ENCODE data around the gene SRGAP3. TPM values are rescaled to one million over a fixed set of nuclear protein-coding genes. Genes with fewer than 3 reads are reported as not detected.

SRGAP3 gene
- total RNA-seq, 4 donors from 2014 or later, result 2.0 to 6.9 (median 4.8) TPM

- WGBS, 2 donors (ENCODE audit: low coverage in 1 of 2), result 5 to 28% methylated on average over 3 to 9 of the region's 15 CpGs
- Histone ChIP-seq H3K4me3 (no peak overlapping the region), H3K36me3 (peaks cover 0 to 7% of the 10 kb centered on the region in 2 donors), H3K4me1 (peaks cover 0 to 10% (median 0%) of the 10 kb centered on the region in 3 donors), H3K27ac (no peak overlapping the region), H3K27me3 (peaks cover 4% of the 10 kb centered on the region), H3K9me3 (no peaks in the 10 kb centered on the region)
- TF ChIP-seq POLR2A (IDR thresholded peaks at IDR 0.05), result no peak
- TF ChIP-seq, protein P1, sequence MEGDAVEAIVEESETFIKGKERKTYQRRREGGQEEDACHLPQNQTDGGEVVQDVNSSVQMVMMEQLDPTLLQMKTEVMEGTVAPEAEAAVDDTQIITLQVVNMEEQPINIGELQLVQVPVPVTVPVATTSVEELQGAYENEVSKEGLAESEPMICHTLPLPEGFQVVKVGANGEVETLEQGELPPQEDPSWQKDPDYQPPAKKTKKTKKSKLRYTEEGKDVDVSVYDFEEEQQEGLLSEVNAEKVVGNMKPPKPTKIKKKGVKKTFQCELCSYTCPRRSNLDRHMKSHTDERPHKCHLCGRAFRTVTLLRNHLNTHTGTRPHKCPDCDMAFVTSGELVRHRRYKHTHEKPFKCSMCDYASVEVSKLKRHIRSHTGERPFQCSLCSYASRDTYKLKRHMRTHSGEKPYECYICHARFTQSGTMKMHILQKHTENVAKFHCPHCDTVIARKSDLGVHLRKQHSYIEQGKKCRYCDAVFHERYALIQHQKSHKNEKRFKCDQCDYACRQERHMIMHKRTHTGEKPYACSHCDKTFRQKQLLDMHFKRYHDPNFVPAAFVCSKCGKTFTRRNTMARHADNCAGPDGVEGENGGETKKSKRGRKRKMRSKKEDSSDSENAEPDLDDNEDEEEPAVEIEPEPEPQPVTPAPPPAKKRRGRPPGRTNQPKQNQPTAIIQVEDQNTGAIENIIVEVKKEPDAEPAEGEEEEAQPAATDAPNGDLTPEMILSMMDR (IDR thresholded peaks at IDR 0.05), result peak in 3 of 4 experiments; percentile 57 to 77 (median 63)
- no peak for TF ChIP-seq EP300 (IDR thresholded peaks at IDR 0.05)
- TF ChIP-seq POLR2AphosphoS5 (IDR thresholded peaks at IDR 0.05), result no peak
- ATAC-seq, result peak; percentile 52
Measured at GRCh38 chr3:8987645-8988383, 261.6 kb downstream of the SRGAP3 start.

- ATAC-seq, result no peak
- H3K4me1 ChIP-seq, result peaks cover 0 to 10% (median 0%) of the 10 kb centered on the region in 3 donors
- H3K36me3 ChIP-seq, result peaks cover 0 to 7% of the 10 kb centered on the region in 2 donors
- H3K9me3 ChIP-seq, result no peaks in the 10 kb centered on the region
- whole genome bisulfite sequencing, 2 donors (ENCODE audit: low coverage in 1 of 2), result 44 to 58% methylated on average over 3 to 4 of the region's 6 CpGs
- H3K4me3 ChIP-seq, result no peak overlapping the region
- peaks cover 4% of the 10 kb centered on the region for H3K27me3 ChIP-seq
- TF ChIP-seq EP300 (IDR thresholded peaks at IDR 0.05) (no peak), POLR2AphosphoS5 (IDR thresholded peaks at IDR 0.05) (no peak), POLR2A (IDR thresholded peaks at IDR 0.05) (no peak)
- TF ChIP-seq, protein P1 (IDR thresholded peaks at IDR 0.05), result no peak
- no peak overlapping the region for H3K27ac ChIP-seq
Measured at GRCh38 chr3:8987226-8987625, 262.2 kb downstream of the SRGAP3 start.

DNA sequence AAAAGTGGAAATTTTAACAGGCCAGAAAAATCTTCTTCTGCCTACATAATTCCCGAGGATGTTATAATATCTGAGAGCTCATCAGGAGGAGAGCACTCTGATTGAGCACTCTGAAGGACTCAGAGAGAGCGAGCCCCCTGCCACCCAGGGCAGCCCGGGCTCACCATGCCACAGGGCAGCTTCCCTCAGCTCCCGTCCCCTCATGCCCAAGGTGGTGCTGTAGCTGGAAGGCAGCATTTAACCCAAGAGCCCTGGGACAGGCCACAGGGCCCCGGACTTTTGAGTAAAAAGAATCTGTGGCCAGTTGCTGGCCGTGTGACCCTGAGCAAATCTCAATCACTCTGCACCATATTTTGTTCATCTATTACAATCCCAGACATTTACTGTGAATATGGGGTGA lies 262.7 kb downstream of the SRGAP3 start:
- Histone ChIP-seq H3K9me3 (no peaks in the 10 kb centered on the region), H3K27ac (no peak overlapping the region), H3K36me3 (peaks cover 0 to 7% of the 10 kb centered on the region in 2 donors), H3K4me1 (peaks cover 0 to 10% (median 0%) of the 10 kb centered on the region in 3 donors), H3K27me3 (peaks cover 4% of the 10 kb centered on the region), H3K4me3 (no peak overlapping the region)
- WGBS, 2 donors (ENCODE audit: low coverage in 1 of 2), result 40 to 87% methylated on average over 1 to 5 of the region's 6 CpGs
- TF ChIP-seq POLR2AphosphoS5 (IDR thresholded peaks at IDR 0.05), result no peak
- TF ChIP-seq, protein P1 (IDR thresholded peaks at IDR 0.05), result no peak
- no peak for TF ChIP-seq EP300 (IDR thresholded peaks at IDR 0.05)
- TF ChIP-seq POLR2A (IDR thresholded peaks at IDR 0.05), result no peak
- no peak for ATAC-seq

GRCh38 chr3:8985876-8986275 lies 263.6 kb downstream of the SRGAP3 start:
- no peaks in the 10 kb centered on the region for H3K9me3 ChIP-seq

More at GRCh38 chr3:8985876-8986275, 263.6 kb downstream of the SRGAP3 start:
- peaks cover 7% of the 10 kb centered on the region for H3K27me3 ChIP-seq
- no peak for ATAC-seq
- 60 to 91% methylated on average over 1 to 7 of the region's 9 CpGs for WGBS, 2 donors (ENCODE audit: low coverage in 1 of 2)
- H3K36me3 ChIP-seq, result peaks cover 0 to 7% of the 10 kb centered on the region in 2 donors
- H3K4me3 ChIP-seq, result no peak overlapping the region
- TF ChIP-seq EP300 (IDR thresholded peaks at IDR 0.05) (no peak), POLR2AphosphoS5 (IDR thresholded peaks at IDR 0.05) (no peak), POLR2A (IDR thresholded peaks at IDR 0.05) (no peak)
- TF ChIP-seq, protein P1 (IDR thresholded peaks at IDR 0.05), result no peak
- no peak overlapping the region for H3K27ac ChIP-seq
- peaks cover 0 to 10% (median 0%) of the 10 kb centered on the region in 3 donors for H3K4me1 ChIP-seq

Measured in gastroesophageal sphincter (tissue), 4 donors.